ENCODE results near the gene TTYH3. TPM values are rescaled to one million over a fixed set of nuclear protein-coding genes. Genes with fewer than 3 reads are reported as not detected.

Gene TTYH3
- total RNA-seq, 1 donor from 2014 or later, result 33.9 TPM

DNA sequence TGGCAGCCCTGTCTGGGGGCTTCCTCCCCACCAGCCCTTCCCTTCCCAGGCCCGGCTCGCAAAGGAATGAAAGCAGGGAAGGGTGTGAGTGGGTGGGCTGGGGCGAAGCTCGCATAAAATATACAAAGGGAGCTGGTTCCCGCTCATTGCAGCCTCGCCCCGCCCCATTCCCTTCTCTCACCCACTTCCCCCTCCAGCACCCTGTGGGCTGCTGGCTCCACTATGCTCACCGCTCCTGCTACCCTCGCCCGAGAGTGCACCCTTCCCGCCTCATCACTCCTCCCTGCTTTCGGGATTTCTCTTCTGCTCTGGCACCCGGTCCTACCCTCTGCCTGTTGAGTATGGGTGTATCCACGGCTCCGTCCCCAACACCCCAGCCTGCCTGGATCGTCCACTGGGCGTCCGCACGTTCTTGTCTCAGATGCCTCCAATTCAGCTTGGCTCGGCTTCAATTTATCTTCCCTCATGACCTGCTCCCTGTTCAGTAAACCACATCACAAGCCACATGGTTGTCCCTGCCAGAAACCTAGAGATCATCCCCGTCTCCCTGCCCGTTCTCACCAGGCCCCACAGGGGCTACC is 14.4 kb upstream of the TTYH3 start:
- DNase-seq (ENCODE audit: extremely low spot score in 2 of 2), result no peak
- Histone ChIP-seq H3K4me1 (peaks cover 43% of the 10 kb centered on the region), H3K27me3 (no peaks in the 10 kb centered on the region), H3K9me3 (no peaks in the 10 kb centered on the region), H3K27ac (no peak overlapping the region), H3K4me3 (no peak overlapping the region), H3K36me3 (no peaks in the 10 kb centered on the region)
- TF ChIP-seq POLR2A (IDR thresholded peaks at IDR 0.05), result no peak
- TF ChIP-seq, protein P1, sequence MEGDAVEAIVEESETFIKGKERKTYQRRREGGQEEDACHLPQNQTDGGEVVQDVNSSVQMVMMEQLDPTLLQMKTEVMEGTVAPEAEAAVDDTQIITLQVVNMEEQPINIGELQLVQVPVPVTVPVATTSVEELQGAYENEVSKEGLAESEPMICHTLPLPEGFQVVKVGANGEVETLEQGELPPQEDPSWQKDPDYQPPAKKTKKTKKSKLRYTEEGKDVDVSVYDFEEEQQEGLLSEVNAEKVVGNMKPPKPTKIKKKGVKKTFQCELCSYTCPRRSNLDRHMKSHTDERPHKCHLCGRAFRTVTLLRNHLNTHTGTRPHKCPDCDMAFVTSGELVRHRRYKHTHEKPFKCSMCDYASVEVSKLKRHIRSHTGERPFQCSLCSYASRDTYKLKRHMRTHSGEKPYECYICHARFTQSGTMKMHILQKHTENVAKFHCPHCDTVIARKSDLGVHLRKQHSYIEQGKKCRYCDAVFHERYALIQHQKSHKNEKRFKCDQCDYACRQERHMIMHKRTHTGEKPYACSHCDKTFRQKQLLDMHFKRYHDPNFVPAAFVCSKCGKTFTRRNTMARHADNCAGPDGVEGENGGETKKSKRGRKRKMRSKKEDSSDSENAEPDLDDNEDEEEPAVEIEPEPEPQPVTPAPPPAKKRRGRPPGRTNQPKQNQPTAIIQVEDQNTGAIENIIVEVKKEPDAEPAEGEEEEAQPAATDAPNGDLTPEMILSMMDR (IDR thresholded peaks at IDR 0.05), result no peak
- TF ChIP-seq POLR2AphosphoS5 (IDR thresholded peaks at IDR 0.05; ENCODE audit: insufficient read depth in 1 of 2, low read depth in 1 of 2), result no peak
- intact Hi-C loops (cut with DNase I), result no loop called here

DNA sequence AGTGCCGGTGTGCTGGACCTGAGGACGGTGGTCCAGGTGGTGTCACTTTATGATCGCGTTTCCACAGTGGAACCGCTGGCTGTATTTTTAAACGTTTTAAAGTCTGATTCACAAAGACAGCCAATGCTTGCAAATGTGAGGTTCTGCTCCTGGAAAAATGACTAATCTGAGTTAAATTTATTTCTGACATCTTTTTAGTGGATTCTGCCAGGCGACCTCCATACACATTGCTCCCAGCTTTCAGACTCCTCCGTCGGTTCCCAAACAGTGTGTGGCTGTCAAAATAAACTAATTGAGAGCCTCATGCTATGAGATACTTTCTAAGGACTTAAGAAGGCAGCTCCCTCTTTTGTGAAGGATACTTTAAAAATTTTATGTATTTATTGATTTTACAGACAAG is 12.7 kb upstream of the TTYH3 start:
- TF ChIP-seq, protein P1 (IDR thresholded peaks at IDR 0.05), result no peak
- no peak for TF ChIP-seq POLR2A (IDR thresholded peaks at IDR 0.05)
- TF ChIP-seq POLR2AphosphoS5 (IDR thresholded peaks at IDR 0.05; ENCODE audit: insufficient read depth in 1 of 2, low read depth in 1 of 2), result no peak
- H3K4me3 ChIP-seq, result no peak overlapping the region
- intact Hi-C loops (cut with DNase I), result no loop called here
- peaks cover 49% of the 10 kb centered on the region for H3K4me1 ChIP-seq
- no peaks in the 10 kb centered on the region for H3K9me3 ChIP-seq
- no peak overlapping the region for H3K27ac ChIP-seq
- H3K36me3 ChIP-seq, result no peaks in the 10 kb centered on the region
- no peaks in the 10 kb centered on the region for H3K27me3 ChIP-seq
- DNase-seq (ENCODE audit: extremely low spot score in 2 of 2), result no peak

DNA sequence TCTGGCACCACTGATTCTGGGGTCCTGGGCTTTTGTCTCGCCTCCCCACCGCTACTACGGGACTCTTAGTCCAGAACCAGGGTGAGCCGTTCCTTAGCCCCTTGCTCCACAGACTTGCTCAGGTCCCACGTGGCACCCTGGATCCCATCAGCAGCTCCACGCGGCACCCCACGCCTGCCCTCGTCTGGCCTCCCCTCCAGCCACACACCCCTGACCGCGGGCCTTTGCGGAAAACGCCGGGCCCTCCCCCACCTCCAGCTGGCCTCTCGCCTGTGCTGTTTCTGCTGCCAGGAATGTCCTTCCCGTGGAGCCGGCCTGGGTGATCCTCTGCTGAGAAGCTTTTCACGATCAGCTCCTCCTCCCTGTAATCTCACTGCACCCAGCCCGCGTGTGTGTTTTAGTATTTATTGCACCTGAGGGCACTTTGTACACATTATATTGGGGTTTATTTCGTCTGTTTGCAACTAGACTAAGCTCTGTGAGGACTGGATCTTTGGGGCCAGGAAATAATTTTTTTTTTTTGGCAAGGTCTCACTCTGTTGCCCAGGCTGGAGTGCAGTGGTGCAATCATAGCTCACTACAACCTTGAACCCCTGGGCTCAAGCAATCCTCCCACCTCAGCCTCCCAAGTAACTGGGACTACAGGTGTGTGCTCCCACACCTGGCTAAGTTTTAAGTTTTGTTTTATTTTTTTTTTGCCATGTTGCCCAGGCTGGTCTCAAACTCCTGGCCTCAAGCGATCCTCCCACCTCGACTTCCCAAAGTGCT is 10.5 kb upstream of the TTYH3 start:
- H3K27ac ChIP-seq, result no peak overlapping the region
- no peak for DNase-seq (ENCODE audit: extremely low spot score in 2 of 2)
- no peaks in the 10 kb centered on the region for H3K36me3 ChIP-seq
- intact Hi-C loops (cut with DNase I), result no loop called here
- H3K9me3 ChIP-seq, result no peaks in the 10 kb centered on the region
- H3K4me3 ChIP-seq, result no peak overlapping the region
- H3K4me1 ChIP-seq, result peaks cover 44% of the 10 kb centered on the region
- no peak for TF ChIP-seq POLR2A (IDR thresholded peaks at IDR 0.05)
- peak in 1 of 2 donors; percentile 35 for TF ChIP-seq POLR2AphosphoS5 (IDR thresholded peaks at IDR 0.05; ENCODE audit: insufficient read depth in 1 of 2, low read depth in 1 of 2)
- H3K27me3 ChIP-seq, result no peaks in the 10 kb centered on the region

DNA sequence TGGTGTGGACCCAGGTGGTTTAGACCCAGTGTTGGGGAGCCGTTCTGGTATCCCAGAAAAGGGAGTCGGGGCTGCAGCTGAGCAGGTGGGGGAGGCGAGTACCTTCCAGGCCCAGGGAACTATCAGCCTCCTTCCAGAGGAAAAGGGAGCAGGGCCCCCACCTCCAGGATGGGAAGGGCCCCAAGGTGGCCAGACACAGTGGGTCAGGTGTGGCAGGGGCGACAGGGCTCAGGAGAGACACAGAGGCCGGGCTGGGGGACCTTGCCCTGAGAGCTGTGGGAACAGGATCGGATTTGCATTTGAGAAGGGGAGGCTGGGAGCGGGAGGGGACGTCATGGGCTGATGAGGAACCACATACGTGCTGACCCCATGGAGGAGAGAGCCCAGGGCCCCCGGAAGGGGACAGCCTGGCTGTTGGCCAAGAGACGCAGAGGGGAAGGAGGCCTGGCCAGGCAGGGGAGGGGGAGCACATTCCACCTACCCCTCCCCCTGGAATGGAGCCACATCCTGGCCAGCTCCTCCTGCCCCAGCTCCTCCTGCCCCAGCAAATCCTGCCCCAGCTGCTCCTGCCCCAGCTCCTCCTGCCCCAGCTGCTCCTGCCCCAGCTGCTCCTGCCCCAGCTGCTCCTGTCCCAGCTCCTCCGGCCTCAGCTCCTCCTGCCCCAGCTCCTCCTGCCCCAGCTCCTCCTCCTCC is 9.7 kb upstream of the TTYH3 start:
- DNase-seq (ENCODE audit: extremely low spot score in 2 of 2), result no peak
- TF ChIP-seq POLR2AphosphoS5 (IDR thresholded peaks at IDR 0.05; ENCODE audit: insufficient read depth in 1 of 2, low read depth in 1 of 2) (no peak), POLR2A (IDR thresholded peaks at IDR 0.05) (no peak)
- TF ChIP-seq, protein P1 (IDR thresholded peaks at IDR 0.05), result no peak
- intact Hi-C loops (cut with DNase I), result no loop called here
- peaks cover 42% of the 10 kb centered on the region for H3K4me1 ChIP-seq
- no peaks in the 10 kb centered on the region for H3K36me3 ChIP-seq
- no peak overlapping the region for H3K4me3 ChIP-seq
- no peaks in the 10 kb centered on the region for H3K27me3 ChIP-seq
- no peaks in the 10 kb centered on the region for H3K9me3 ChIP-seq
- H3K27ac ChIP-seq, result no peak overlapping the region

DNA sequence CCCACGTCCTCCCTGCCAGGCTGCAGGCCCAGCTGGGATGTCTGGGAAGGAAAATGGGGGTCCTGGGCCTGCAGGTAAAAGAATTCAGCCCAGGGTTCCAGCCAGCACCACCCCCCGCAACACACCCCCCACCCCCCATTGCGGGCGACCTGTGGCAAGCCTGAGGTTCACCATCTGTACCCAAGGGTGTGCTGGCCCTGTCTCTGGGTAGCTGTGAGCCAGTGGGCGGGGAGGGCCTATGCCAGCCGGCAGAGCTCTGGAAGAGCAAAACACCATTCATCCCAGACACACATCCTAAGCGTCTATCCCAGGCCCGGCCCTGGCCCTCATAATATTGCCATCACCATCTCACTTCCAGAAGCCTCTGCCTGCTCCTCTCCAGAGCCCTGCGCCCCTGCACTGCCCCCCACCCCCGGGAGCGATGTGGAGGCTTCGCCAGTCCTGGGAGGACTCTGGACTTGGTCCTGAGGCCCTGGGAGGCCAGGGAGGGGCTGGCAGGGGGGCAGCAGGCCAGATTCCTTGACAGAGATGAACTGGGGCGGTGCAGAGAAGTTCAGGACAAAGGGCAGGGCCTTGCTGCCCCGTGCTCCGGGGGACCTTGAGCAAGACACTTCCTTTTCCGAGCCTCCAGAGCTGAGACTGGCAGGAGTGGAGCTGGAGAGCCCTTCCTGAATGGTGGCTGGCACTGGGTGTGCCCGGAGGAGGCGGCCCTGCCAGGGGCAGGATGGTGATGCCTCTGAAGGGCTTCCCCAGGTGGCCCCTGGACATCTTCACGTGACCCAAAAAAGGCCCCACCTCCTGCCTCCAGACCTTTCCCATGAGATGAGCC is 8.7 kb upstream of the TTYH3 start:
- Histone ChIP-seq H3K27ac (no peak overlapping the region), H3K9me3 (no peaks in the 10 kb centered on the region), H3K4me3 (no peak overlapping the region), H3K36me3 (no peaks in the 10 kb centered on the region), H3K4me1 (peaks cover 37% of the 10 kb centered on the region), H3K27me3 (no peaks in the 10 kb centered on the region)
- TF ChIP-seq POLR2A (IDR thresholded peaks at IDR 0.05) (no peak), POLR2AphosphoS5 (IDR thresholded peaks at IDR 0.05; ENCODE audit: insufficient read depth in 1 of 2, low read depth in 1 of 2) (no peak)
- TF ChIP-seq, protein P1 (IDR thresholded peaks at IDR 0.05), result no peak
- intact Hi-C loops (cut with DNase I), result no loop called here
- DNase-seq (ENCODE audit: extremely low spot score in 2 of 2), result no peak

Measured in vagina (tissue), 2 donors.